H1 (cell line): ENCODE results near the gene HLA-DOB. TPM values are rescaled to one million over a fixed set of nuclear protein-coding genes. Genes with fewer than 3 reads are reported as not detected.

ENCODE experiments used
- CTCF ChIA-PET: fragments of 300-600 bp; sonication (Branson Sonifier 250); formaldehyde crosslinking; loops from one replicate; lab custom pipeline; 2021; ENCODE audit not compliant: partially characterized antibody; lab: Charles Lee
- POLR2A ChIA-PET: fragments of 300-600 bp; sonication (Branson Sonifier 250); formaldehyde crosslinking; loops from one replicate; lab custom pipeline; 2021; ENCODE audit warnings: inconsistent platforms; ENCODE audit not compliant: partially characterized antibody; lab: Charles Lee
- DNase-seq, 2 experiments: peaks; one replicate each; pipeline versions ENCODE4 v3.0.0 to v3.0.0-alpha.2; 2010 to 2022; ENCODE audit warnings: low spot score in 2 of 2, low read depth in 1 of 2, mixed read lengths in 1 of 2
- FAIRE-seq: peaks from 2 replicates; lab custom pipeline; 2011; peaks lifted over from hg19 to GRCh38; lab: Jason Lieb, UNC
- H2AFZ ChIP-seq: 2 replicates; pipeline ENCODE4 v1.8.1; 2012; ENCODE audit warnings: low read length, inconsistent platforms
- H2AK5ac ChIP-seq: 2 replicates; pipeline ENCODE4 v1.6.1; 2013; ENCODE audit warnings: low read depth, low read length
- H2BK120ac ChIP-seq: replicated peaks from 2 replicates; pipeline ENCODE3; 2013; ENCODE audit warnings: low read depth, low read length, inconsistent platforms
- H2BK12ac ChIP-seq: 2 replicates; pipeline ENCODE4 v1.6.1; 2013; ENCODE audit warnings: low read depth, low read length
- H2BK15ac ChIP-seq: 2 replicates; pipeline ENCODE4 v1.6.1; 2013; ENCODE audit warnings: low read length
- H2BK20ac ChIP-seq: 2 replicates; pipeline ENCODE4 v1.6.1; 2013; ENCODE audit warnings: low read length
- H2BK5ac ChIP-seq: 2 replicates; pipeline ENCODE4 v1.6.1; 2013; ENCODE audit warnings: low read depth, low read length
- H3K14ac ChIP-seq: 2 replicates; pipeline ENCODE4 v1.6.1; 2013; ENCODE audit warnings: inconsistent platforms; ENCODE audit not compliant: insufficient read length
- H3K18ac ChIP-seq: 2 replicates; pipeline ENCODE4 v1.6.1; 2013; ENCODE audit warnings: low read length; ENCODE audit errors: extremely low read depth
- H3K23ac ChIP-seq: 2 replicates; pipeline ENCODE4 v1.6.1; 2013; ENCODE audit warnings: inconsistent platforms; ENCODE audit not compliant: insufficient read length
- H3K23me2 ChIP-seq: 2 replicates; pipeline ENCODE4 v1.6.1; 2013; ENCODE audit warnings: low read depth, low read length
- H3K27ac ChIP-seq: 2 replicates; pipeline ENCODE4 v1.6.1; 2011; ENCODE audit warnings: low read depth, low read length, inconsistent platforms
- H3K27me3 ChIP-seq, 4 experiments: replicated peaks in 1 of 4; 1 replicate in 1 of 4; 2 replicates in 3 of 4; pipeline versions ENCODE4 v1.6.1 to v1.8.1; 2011 to 2013; ENCODE audit warnings: low read length in 3 of 4, mild to moderate bottlenecking in 3 of 4, inconsistent platforms in 2 of 4, mixed read lengths in 2 of 4, moderate library complexity in 1 of 4; ENCODE audit not compliant: control insufficient read depth in 3 of 4, insufficient read depth in 3 of 4; ENCODE audit errors: extremely low read depth in 1 of 4
- H3K36me3 ChIP-seq, 4 experiments: 2 replicates each; pipeline versions ENCODE4 v1.6.1 to v1.8.1; 2011 to 2013; ENCODE audit warnings: mild to moderate bottlenecking in 4 of 4, low read length in 3 of 4, moderate library complexity in 2 of 4, control low read depth in 1 of 4, inconsistent platforms in 1 of 4; ENCODE audit not compliant: insufficient read depth in 4 of 4, control insufficient read depth in 2 of 4
- H3K4ac ChIP-seq: replicated peaks from 2 replicates; pipeline ENCODE3; 2013; ENCODE audit warnings: low read length, low read depth, mixed read lengths, inconsistent platforms; ENCODE audit not compliant: insufficient read length
- H3K4me1 ChIP-seq, 4 experiments: replicated peaks in 1 of 4; 1 replicate in 1 of 4; 2 replicates in 3 of 4; pipeline versions ENCODE4 v1.6.1 to v1.8.1; 2011 to 2013; ENCODE audit warnings: low read length in 3 of 4, inconsistent platforms in 2 of 4, mixed read lengths in 1 of 4; ENCODE audit not compliant: insufficient read depth in 4 of 4, control insufficient read depth in 3 of 4
- H3K4me2 ChIP-seq, 2 experiments: 2 replicates each; pipeline versions ENCODE4 v1.6.1 to v1.8.1; 2011 to 2013; ENCODE audit warnings: low read depth in 2 of 2, low read length in 2 of 2, control low read depth in 1 of 2, inconsistent platforms in 1 of 2, mild to moderate bottlenecking in 1 of 2; ENCODE audit not compliant: insufficient read depth in 1 of 2
- H3K4me3 ChIP-seq, 4 experiments: fragments of 200-600, 300-600 bp in 1 of 4; sonication (generic), shearing (Covaris generic), sonication (Bioruptor Twin) in 1 of 4; 2 replicates each; pipeline versions ENCODE4 v1.5.1 to v1.8.1; 2011 to 2016; ENCODE audit warnings: low read length in 4 of 4, low read depth in 3 of 4, control low read depth in 2 of 4, inconsistent platforms in 2 of 4, mild to moderate bottlenecking in 2 of 4, mixed read lengths in 1 of 4, moderate library complexity in 1 of 4; ENCODE audit not compliant: insufficient read depth in 2 of 4; ENCODE audit errors: extremely low read depth in 1 of 4
- H3K56ac ChIP-seq: replicated peaks from 2 replicates; pipeline ENCODE3; 2013; ENCODE audit warnings: low read depth, mild to moderate bottlenecking, mixed read lengths, low read length, inconsistent platforms; ENCODE audit not compliant: insufficient read length
- H3K79me1 ChIP-seq: 2 replicates; pipeline ENCODE4 v1.6.1; 2013; ENCODE audit warnings: low read depth, low read length, control low read depth
- H3K79me2 ChIP-seq, 2 experiments: 2 replicates each; pipeline versions ENCODE4 v1.6.1 to v1.8.1; 2012 to 2013; ENCODE audit warnings: low read length in 2 of 2, mild to moderate bottlenecking in 2 of 2, inconsistent platforms in 1 of 2; ENCODE audit not compliant: insufficient read depth in 2 of 2, control insufficient read depth in 1 of 2
- H3K9ac ChIP-seq, 4 experiments: replicated peaks in 1 of 4; 1 replicate in 1 of 4; 2 replicates in 3 of 4; pipeline versions ENCODE4 v1.6.1 to v1.8.1; 2011 to 2013; ENCODE audit warnings: low read depth in 3 of 4, low read length in 3 of 4, control low read depth in 2 of 4, mild to moderate bottlenecking in 2 of 4, moderate library complexity in 2 of 4, inconsistent platforms in 1 of 4; ENCODE audit errors: extremely low read depth in 1 of 4
- H3K9me3 ChIP-seq, 2 experiments: 2 replicates each; pipeline versions ENCODE4 v1.6.1 to v1.8.1; 2012 to 2013; ENCODE audit warnings: mild to moderate bottlenecking in 2 of 2, moderate library complexity in 2 of 2, control low read depth in 1 of 2, inconsistent platforms in 1 of 2, low read depth in 1 of 2, low read length in 1 of 2, mixed read lengths in 1 of 2; ENCODE audit not compliant: insufficient read depth in 2 of 2
- H4K20me1 ChIP-seq, 2 experiments: replicated peaks in 1 of 2; 2 replicates each; pipeline versions ENCODE3 to v1.8.1; 2011 to 2013; ENCODE audit warnings: inconsistent platforms in 2 of 2, low read length in 2 of 2, mild to moderate bottlenecking in 1 of 2; ENCODE audit not compliant: insufficient read depth in 2 of 2, control insufficient read depth in 1 of 2
- H4K5ac ChIP-seq: 2 replicates; pipeline ENCODE4 v1.6.1; 2013; ENCODE audit warnings: low read length, low read depth, mixed read lengths, inconsistent platforms; ENCODE audit not compliant: insufficient read length
- H4K8ac ChIP-seq: 2 replicates; pipeline ENCODE4 v1.8.0; 2013; ENCODE audit warnings: mild to moderate bottlenecking, moderate library complexity, low read length, inconsistent platforms; ENCODE audit not compliant: insufficient read depth; ENCODE audit errors: extremely low read depth
- H4K91ac ChIP-seq: replicated peaks from 2 replicates; pipeline ENCODE3; 2013; ENCODE audit warnings: low read length, mixed read lengths, inconsistent platforms; ENCODE audit not compliant: insufficient read length
- CBX5 ChIP-seq: fragments of 300-800, 300-1000 bp; sonication (generic); IDR thresholded peaks from 2 replicates; pipeline ENCODE4 v1.7.1; 2016; ENCODE audit warnings: antibody characterized with exemption, low read length, low read depth
- POLR2AphosphoS5 ChIP-seq: IDR thresholded peaks from 2 replicates; pipeline ENCODE4 v1.6.1; 2011; ENCODE audit warnings: low read depth, low read length
- WGBS, 2 experiments: shearing (Covaris generic) in 1 of 2; methylation state at CpG; one replicate each; pipeline versions ENCODE4 v1.1.6 to v1.1.7; 2013 to 2015; ENCODE audit warnings: low lambda C conversion rate in 2 of 2, mixed read lengths in 2 of 2, inconsistent platforms in 1 of 2, low coverage in 1 of 2, missing lambda C conversion rate in 1 of 2; ENCODE audit not compliant: insufficient replicate concordance in 2 of 2, insufficient coverage in 1 of 2, insufficient read length in 1 of 2; ENCODE audit errors: extremely low coverage in 1 of 2, missing lambda C conversion rate in 1 of 2; 5-methylcytosine and 5-hydroxymethylcytosine counted together
- polyA plus RNA-seq, 7 experiments: library from polyadenylated mRNA; depleted of rRNA in 3 of 7; stranded (reverse) in 5 of 7; unstranded in 2 of 7; fragments of >200 nt in 5 of 7; fragments of 200-250 nt in 2 of 7; gene quantifications; 1 replicate in 5 of 7; 2 replicates in 1 of 7; 4 replicates in 1 of 7; pipeline versions ENCODE4 v1.2.1 to v1.2.3, GENCODE V29; 2011 to 2013; ENCODE audit warnings: missing spikeins in 2 of 7, mixed read lengths in 2 of 7
- total RNA-seq: library from RNA; stranded (reverse); fragmentation: NEBNext Ultra II Directional; extraction: Animal tissue kit (Norgen Biotek cat#: 25700); gene quantifications from 2 replicates; pipeline ENCODE4 v1.2.1, GENCODE V29; 2021

Gene HLA-DOB
- total and polyA plus RNA-seq, 2 of the 8 experiments (the other 6 are each of a cell fraction or from before 2014, with no cell fraction given), result 0.35 TPM; not detected in 1

GRCh38 chr6:32803416-32803815, 13.4 kb downstream of the HLA-DOB start:
- POLR2A ChIA-PET, result no interaction called here
- no peak overlapping the region for H2BK20ac ChIP-seq
- H4K20me1 ChIP-seq, result no peaks in the 10 kb centered on the region
- H3K23me2 ChIP-seq, result no peaks in the 10 kb centered on the region
- no peak overlapping the region for H3K4me3 ChIP-seq
- H3K4me1 ChIP-seq, result peaks cover 0 to 3% (median 0%) of the 10 kb centered on the region in 4 experiments; a peak in 1 of 7 replicates
- H3K4ac ChIP-seq, result no peak overlapping the region
- no peak overlapping the region for H3K14ac ChIP-seq
- H3K36me3 ChIP-seq, result no peaks in the 10 kb centered on the region
- H2AFZ ChIP-seq, result no peak overlapping the region
- no peak overlapping the region for H3K56ac ChIP-seq
- H2BK5ac ChIP-seq, result no peak overlapping the region
- no peak overlapping the region for H2BK120ac ChIP-seq
- no peak overlapping the region for H4K8ac ChIP-seq
- no peak overlapping the region for H3K9ac ChIP-seq
- H3K9me3 ChIP-seq, result peaks cover 4 to 6% of the 10 kb centered on the region in 2 experiments; a peak in 1 of 4 replicates
- H4K5ac ChIP-seq, result no peak overlapping the region
- no peak overlapping the region for H2BK15ac ChIP-seq
- TF ChIP-seq POLR2AphosphoS5 (no peak), CBX5 (no peak)
- no peak overlapping the region for H3K18ac ChIP-seq
- H2BK12ac ChIP-seq, result no peak overlapping the region
- FAIRE-seq (no peak), DNase-seq (no peak)
- CTCF ChIA-PET, result no interaction called here
- H4K91ac ChIP-seq, result no peak overlapping the region
- no peaks in the 10 kb centered on the region for H3K79me2 ChIP-seq
- no peak overlapping the region for H3K23ac ChIP-seq
- no peaks in the 10 kb centered on the region for H3K27me3 ChIP-seq
- WGBS, 2 experiments, result 66% methylated on average over 2 of the region's 2 CpGs; no CpG with 5 or more reads in 1 of the 2 experiments
- no peak overlapping the region for H3K27ac ChIP-seq
- H2AK5ac ChIP-seq, result no peak overlapping the region
- H3K79me1 ChIP-seq, result no peaks in the 10 kb centered on the region
- no peak overlapping the region for H3K4me2 ChIP-seq
